ENCODE data around the gene RNF212B. TPM values are rescaled to one million over a fixed set of nuclear protein-coding genes. Genes with fewer than 3 reads are reported as not detected.

Gene RNF212B
- total and polyA plus RNA-seq, 2 of the 13 experiments (the other 11 are each of a cell fraction or from before 2014, with no cell fraction given) = 0.05 TPM; not detected in 1

GRCh38 chr14:23294734-23295561, 57.2 kb downstream of the RNF212B start (continued):
- TF ChIP-seq BCLAF1 (IDR thresholded peaks at IDR 0.05) = no peak
- peak; percentile 42; the same call in 1 of the 2 replicates for TF ChIP-seq FOSL2 (CRISPR knock-in tag; IDR thresholded peaks at IDR 0.05)
- peak; percentile 31; the same call in 1 of the 2 replicates for TF ChIP-seq ZNF687 (CRISPR knock-in tag; IDR thresholded peaks at IDR 0.05)
- no peak for TF ChIP-seq KDM6A (CRISPR knock-in tag; IDR thresholded peaks at IDR 0.05; ENCODE audit: low read depth)
- TF ChIP-seq CHD2 (IDR thresholded peaks at IDR 0.05; ENCODE audit: low read depth, low read length) = no peak
- no peak; the same call in 1 of the 2 replicates for TF ChIP-seq ZNF136 (CRISPR knock-in tag; IDR thresholded peaks at IDR 0.05; ENCODE audit: low read depth)
- no peak; the same call in 1 of the 2 replicates for TF ChIP-seq SRF (IDR thresholded peaks at IDR 0.05; ENCODE audit: low read depth, low read length)
- 0 out of 2 replicates have a peak, but pooled peaks have one; percentile 20 for TF ChIP-seq ZNF34 (CRISPR knock-in tag; IDR thresholded peaks at IDR 0.05; ENCODE audit: borderline replicate concordance)
- no peak for TF ChIP-seq ATF1 (CRISPR knock-in tag; IDR thresholded peaks at IDR 0.05)
- TF ChIP-seq RARG (CRISPR knock-in tag; IDR thresholded peaks at IDR 0.05; ENCODE audit: low read depth) = no peak
- peak; percentile 39; the same call in 1 of the 2 replicates for TF ChIP-seq SALL1 (CRISPR knock-in tag; IDR thresholded peaks at IDR 0.05)
- TF ChIP-seq ZNF746 (CRISPR knock-in tag; IDR thresholded peaks at IDR 0.05) = peak; percentile 53; the same call in 1 of the 2 replicates
- TF ChIP-seq PCBP1 (IDR thresholded peaks at IDR 0.05; ENCODE audit: borderline replicate concordance, low read depth, low read length) = no peak
- TF ChIP-seq KDM5B (CRISPR knock-in tag; IDR thresholded peaks at IDR 0.05; ENCODE audit: borderline replicate concordance) = peak; percentile 57; the same call in 1 of the 2 replicates
- no peak for TF ChIP-seq ESRRA (CRISPR knock-in tag; IDR thresholded peaks at IDR 0.05; ENCODE audit: low read depth)
- TF ChIP-seq NFKBIZ (CRISPR knock-in tag; IDR thresholded peaks at IDR 0.05) = no peak
- TF ChIP-seq ZBTB10 (CRISPR knock-in tag; IDR thresholded peaks at IDR 0.05; ENCODE audit: borderline replicate concordance) = 0 out of 2 replicates have a peak, but pooled peaks have one; percentile 53

All from HepG2 (cell line).